GM12891 (cell line): ENCODE measurements around the gene C5orf24.
"Not testable (repeated sequence)": the region's sequence is repeated elsewhere in the genome, so short reads cannot be mapped to it uniquely, and the experiment has no call there.

Experiments
- PAX5 ChIP-seq: IDR thresholded peaks from 2 replicates; pipeline ENCODE4 v1.6.1; 2011; ENCODE audit warnings: low read length, moderate library complexity, mild to moderate bottlenecking; ENCODE audit not compliant: insufficient read depth, severe bottlenecking
- POLR2AphosphoS5 ChIP-seq: IDR thresholded peaks from 2 replicates; pipeline ENCODE4 v1.6.1; 2011; ENCODE audit warnings: low read depth, low read length, control low read depth

- TF ChIP-seq POLR2AphosphoS5, PAX5: not testable (repeated sequence)
Observed at GRCh38 chr5:134838361-134838760, 7.4 kb upstream of the C5orf24 start.
